NOMO-1 treated with DMSO at 0.1 percent for 48 hours (cell line): ENCODE results near the gene RTKN.
A peak's percentile ranks its signal among the peaks of the same experiment; 100 is the strongest.

Source experiments
- DNase-seq: peaks from one replicate; lab custom pipeline; 2025; ENCODE audit not compliant: unreplicated experiment; lab: John Stamatoyannopoulos, UW

RTKN gene

GRCh38 chr2:74417763-74418162 lies 24.0 kb downstream of the RTKN start:
- no peak for DNase-seq

- no peak for DNase-seq
Measured at GRCh38 chr2:74417197-74417596, 24.5 kb downstream of the RTKN start.

GRCh38 chr2:74416778-74417177 lies 25.0 kb downstream of the RTKN start:
- no peak for DNase-seq

GRCh38 chr2:74415762-74416395 lies 25.9 kb downstream of the RTKN start:
- no peak for DNase-seq

GRCh38 chr2:74414881-74415761 lies 26.6 kb downstream of the RTKN start:
- DNase-seq: no peak

- no peak for DNase-seq
Measured at GRCh38 chr2:74414441-74414840, 27.3 kb downstream of the RTKN start.

- DNase-seq: no peak
Measured at GRCh38 chr2:74413001-74413698, 28.6 kb downstream of the RTKN start.

GRCh38 chr2:74407682-74408081 lies 34.1 kb downstream of the RTKN start:
- no peak for DNase-seq

- no peak for DNase-seq
Measured at GRCh38 chr2:74406035-74406434, 35.7 kb downstream of the RTKN start.

GRCh38 chr2:74401891-74402290 lies 39.8 kb downstream of the RTKN start:
- no peak for DNase-seq

GRCh38 chr2:74399785-74400184 lies 42.0 kb downstream of the RTKN start:
- peak; percentile 54 for DNase-seq

GRCh38 chr2:74396149-74396548 lies 45.6 kb downstream of the RTKN start:
- no peak for DNase-seq

GRCh38 chr2:74393525-74393924 lies 48.2 kb downstream of the RTKN start:
- DNase-seq: no peak

- no peak for DNase-seq
Measured at GRCh38 chr2:74392449-74392743, 49.3 kb downstream of the RTKN start.

- DNase-seq: peak; percentile 90
Measured at GRCh38 chr2:74391580-74392448, 49.9 kb downstream of the RTKN start.

GRCh38 chr2:74391209-74391579 lies 50.5 kb downstream of the RTKN start:
- no peak for DNase-seq

- no peak for DNase-seq
Measured at GRCh38 chr2:74390606-74391005, 51.1 kb downstream of the RTKN start.

GRCh38 chr2:74387346-74387745 lies 54.4 kb downstream of the RTKN start:
- no peak for DNase-seq

- DNase-seq: no peak
Measured at GRCh38 chr2:74385396-74385795, 56.3 kb downstream of the RTKN start.

GRCh38 chr2:74384051-74384450 lies 57.7 kb downstream of the RTKN start:
- no peak for DNase-seq

- no peak for DNase-seq
Measured at GRCh38 chr2:74383254-74383653, 58.5 kb downstream of the RTKN start.
